DND-41 (cell line): ENCODE results near the gene WFDC5.

Experiments
- ATAC-seq: fragments of 200-7000 bp; cut with Tn5 transposase; 3 replicates; pipeline ENCODE4 v1.9.1; 2021; ENCODE audit warnings: low read depth; ENCODE audit not compliant: insufficient read depth
- DNase-seq: peaks from one replicate; pipeline ENCODE4 v3.0.0-alpha.2; 2020
- H2AFZ ChIP-seq: 2 replicates; pipeline ENCODE4 v1.6.0; 2012; ENCODE audit warnings: low read depth, low read length
- H3K27ac ChIP-seq: 2 replicates; pipeline ENCODE4 v1.5.1; 2012; ENCODE audit warnings: low read length, inconsistent platforms
- H3K27me3 ChIP-seq: fragments of 200-600 bp; sonication (generic); 2 replicates; pipeline ENCODE4 v1.6.0; 2012; ENCODE audit warnings: low read length, mild to moderate bottlenecking, inconsistent platforms; ENCODE audit not compliant: insufficient read depth, poor library complexity
- H3K36me3 ChIP-seq: 2 replicates; pipeline ENCODE4 v1.5.1; 2012; ENCODE audit warnings: low read length, inconsistent platforms; ENCODE audit not compliant: insufficient read depth
- H3K4me1 ChIP-seq: 2 replicates; pipeline ENCODE4 v1.5.1; 2012; ENCODE audit warnings: mild to moderate bottlenecking, low read length; ENCODE audit not compliant: insufficient read depth
- H3K4me2 ChIP-seq: 2 replicates; pipeline ENCODE4 v1.6.0; 2012; ENCODE audit warnings: mild to moderate bottlenecking, moderate library complexity, low read length, inconsistent platforms; ENCODE audit not compliant: insufficient read depth
- H3K4me3 ChIP-seq, 2 experiments: fragments of 200-600 bp in 1 of 2; shearing (Covaris generic) in 1 of 2; 2 replicates each; pipeline ENCODE4 v1.5.1; 2012 to 2016; ENCODE audit warnings: inconsistent platforms in 2 of 2, low read length in 2 of 2, mild to moderate bottlenecking in 2 of 2, low read depth in 1 of 2, moderate library complexity in 1 of 2
- H3K79me2 ChIP-seq: 2 replicates; pipeline ENCODE4 v1.6.0; 2012; ENCODE audit warnings: low read length, inconsistent platforms; ENCODE audit not compliant: insufficient read depth
- H3K9ac ChIP-seq: 2 replicates; pipeline ENCODE4 v1.6.0; 2012; ENCODE audit warnings: low read depth, mild to moderate bottlenecking, inconsistent platforms, low read length, moderate library complexity
- H3K9me3 ChIP-seq: 2 replicates; pipeline ENCODE4 v1.5.1; 2012; ENCODE audit warnings: low read length, moderate library complexity, mild to moderate bottlenecking, inconsistent platforms; ENCODE audit not compliant: insufficient read depth, severe bottlenecking
- H4K20me1 ChIP-seq: 2 replicates; pipeline ENCODE4 v1.6.0; 2012; ENCODE audit warnings: low read length; ENCODE audit not compliant: insufficient read depth
- EZH2 ChIP-seq: IDR thresholded peaks from 3 replicates; pipeline ENCODE4 v1.6.1; 2012; ENCODE audit warnings: borderline replicate concordance, low read depth, mild to moderate bottlenecking, moderate library complexity, low read length, inconsistent platforms; ENCODE audit not compliant: severe bottlenecking
- TF ChIP-seq, protein P1 (sequence below): IDR thresholded peaks from 2 replicates; pipeline ENCODE4 v1.5.1; 2012; ENCODE audit warnings: borderline replicate concordance, low read length, moderate library complexity, mild to moderate bottlenecking; ENCODE audit not compliant: poor library complexity, severe bottlenecking; ENCODE audit errors: extremely low read depth

WFDC5 gene

DNA sequence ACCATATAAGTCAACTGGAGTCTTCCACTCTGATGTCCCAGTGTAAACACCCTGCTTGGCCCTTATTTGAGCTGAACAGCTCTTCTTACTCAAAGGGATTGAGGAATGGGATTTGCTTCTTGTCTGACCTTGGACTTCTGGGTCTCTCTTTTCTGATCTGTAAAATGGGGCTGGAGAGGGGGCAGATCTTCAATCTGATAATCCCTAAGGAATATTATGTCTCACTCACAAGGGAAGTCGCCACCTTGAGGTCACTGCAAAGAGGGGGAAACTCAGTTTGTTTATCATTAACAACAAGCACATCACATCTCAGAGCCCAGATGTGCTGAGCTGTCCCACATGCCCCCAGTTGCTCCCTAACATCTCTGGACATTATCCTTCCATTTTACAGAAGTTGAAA lies 29.1 kb downstream of the WFDC5 start:
- DNase-seq (no peak), ATAC-seq (no peak)
- Histone ChIP-seq H3K36me3 (peaks cover 19% of the 10 kb centered on the region), H3K4me3 (no peak overlapping the region), H3K4me1 (no peaks in the 10 kb centered on the region), H3K27ac (no peak overlapping the region), H3K9ac (no peak overlapping the region), H4K20me1 (no peaks in the 10 kb centered on the region), H3K27me3 (no peaks in the 10 kb centered on the region), H3K9me3 (peaks cover 6% of the 10 kb centered on the region), H3K79me2 (no peaks in the 10 kb centered on the region), H2AFZ (no peak overlapping the region), H3K4me2 (no peak overlapping the region)
- TF ChIP-seq, protein P1, sequence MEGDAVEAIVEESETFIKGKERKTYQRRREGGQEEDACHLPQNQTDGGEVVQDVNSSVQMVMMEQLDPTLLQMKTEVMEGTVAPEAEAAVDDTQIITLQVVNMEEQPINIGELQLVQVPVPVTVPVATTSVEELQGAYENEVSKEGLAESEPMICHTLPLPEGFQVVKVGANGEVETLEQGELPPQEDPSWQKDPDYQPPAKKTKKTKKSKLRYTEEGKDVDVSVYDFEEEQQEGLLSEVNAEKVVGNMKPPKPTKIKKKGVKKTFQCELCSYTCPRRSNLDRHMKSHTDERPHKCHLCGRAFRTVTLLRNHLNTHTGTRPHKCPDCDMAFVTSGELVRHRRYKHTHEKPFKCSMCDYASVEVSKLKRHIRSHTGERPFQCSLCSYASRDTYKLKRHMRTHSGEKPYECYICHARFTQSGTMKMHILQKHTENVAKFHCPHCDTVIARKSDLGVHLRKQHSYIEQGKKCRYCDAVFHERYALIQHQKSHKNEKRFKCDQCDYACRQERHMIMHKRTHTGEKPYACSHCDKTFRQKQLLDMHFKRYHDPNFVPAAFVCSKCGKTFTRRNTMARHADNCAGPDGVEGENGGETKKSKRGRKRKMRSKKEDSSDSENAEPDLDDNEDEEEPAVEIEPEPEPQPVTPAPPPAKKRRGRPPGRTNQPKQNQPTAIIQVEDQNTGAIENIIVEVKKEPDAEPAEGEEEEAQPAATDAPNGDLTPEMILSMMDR = no peak
- no peak for TF ChIP-seq EZH2

- peaks cover 25% of the 10 kb centered on the region for H3K36me3 ChIP-seq
- peaks cover 6% of the 10 kb centered on the region for H3K9me3 ChIP-seq
- H3K27ac ChIP-seq = no peak overlapping the region
- H3K4me3 ChIP-seq = no peak overlapping the region
- TF ChIP-seq, protein P1 = no peak
- TF ChIP-seq EZH2 = no peak
- ATAC-seq = no peak
- H3K79me2 ChIP-seq = no peaks in the 10 kb centered on the region
- H2AFZ ChIP-seq = no peak overlapping the region
- H3K4me1 ChIP-seq = no peaks in the 10 kb centered on the region
- no peak for DNase-seq
- no peak overlapping the region for H3K4me2 ChIP-seq
- H3K27me3 ChIP-seq = no peaks in the 10 kb centered on the region
- no peaks in the 10 kb centered on the region for H4K20me1 ChIP-seq
- no peak overlapping the region for H3K9ac ChIP-seq
Measured at GRCh38 chr20:45085289-45085688, 29.7 kb downstream of the WFDC5 start.

GRCh38 chr20:45083127-45083526 lies 31.8 kb downstream of the WFDC5 start:
- peaks cover 6% of the 10 kb centered on the region for H3K9me3 ChIP-seq
- DNase-seq (no peak), ATAC-seq (no peak)
- no peaks in the 10 kb centered on the region for H3K4me1 ChIP-seq
- H3K9ac ChIP-seq = no peak overlapping the region
- H3K27me3 ChIP-seq = no peaks in the 10 kb centered on the region
- H4K20me1 ChIP-seq = no peaks in the 10 kb centered on the region
- H3K79me2 ChIP-seq = no peaks in the 10 kb centered on the region
- TF ChIP-seq, protein P1 = no peak
- TF ChIP-seq EZH2 = no peak
- no peak overlapping the region for H3K4me2 ChIP-seq
- H3K27ac ChIP-seq = no peak overlapping the region
- H2AFZ ChIP-seq = no peak overlapping the region
- H3K4me3 ChIP-seq = no peak overlapping the region
- H3K36me3 ChIP-seq = peaks cover 38% of the 10 kb centered on the region

DNA sequence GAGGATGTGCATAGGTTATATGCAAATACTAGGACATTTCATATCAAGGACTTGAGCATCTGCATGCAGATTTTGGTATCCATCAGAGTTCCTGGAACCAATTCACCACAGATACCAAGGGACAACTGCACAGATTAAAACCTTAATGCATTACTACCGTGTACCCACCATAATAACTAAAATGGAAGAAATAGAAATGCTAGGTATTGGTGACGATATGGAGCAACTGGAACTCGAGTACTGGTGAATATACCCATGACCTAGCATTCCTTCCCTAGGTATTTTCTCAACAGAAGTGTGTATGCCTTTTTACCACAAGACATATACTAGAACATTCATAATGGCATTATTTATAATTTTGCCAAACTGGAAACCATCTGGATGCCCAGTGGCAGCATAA lies 32.5 kb downstream of the WFDC5 start:
- DNase-seq = no peak
- no peak for ATAC-seq
- peaks cover 6% of the 10 kb centered on the region for H3K9me3 ChIP-seq
- H3K79me2 ChIP-seq = no peaks in the 10 kb centered on the region
- no peak overlapping the region for H3K27ac ChIP-seq
- no peak overlapping the region for H3K9ac ChIP-seq
- no peaks in the 10 kb centered on the region for H3K4me1 ChIP-seq
- no peak overlapping the region for H3K4me3 ChIP-seq
- peaks cover 43% of the 10 kb centered on the region for H3K36me3 ChIP-seq
- no peaks in the 10 kb centered on the region for H3K27me3 ChIP-seq
- H2AFZ ChIP-seq = no peak overlapping the region
- TF ChIP-seq, protein P1 = no peak
- TF ChIP-seq EZH2 = no peak
- no peak overlapping the region for H3K4me2 ChIP-seq
- no peaks in the 10 kb centered on the region for H4K20me1 ChIP-seq
